Measurements from ENCODE around the gene BARX1.

BARX1 gene

DNA sequence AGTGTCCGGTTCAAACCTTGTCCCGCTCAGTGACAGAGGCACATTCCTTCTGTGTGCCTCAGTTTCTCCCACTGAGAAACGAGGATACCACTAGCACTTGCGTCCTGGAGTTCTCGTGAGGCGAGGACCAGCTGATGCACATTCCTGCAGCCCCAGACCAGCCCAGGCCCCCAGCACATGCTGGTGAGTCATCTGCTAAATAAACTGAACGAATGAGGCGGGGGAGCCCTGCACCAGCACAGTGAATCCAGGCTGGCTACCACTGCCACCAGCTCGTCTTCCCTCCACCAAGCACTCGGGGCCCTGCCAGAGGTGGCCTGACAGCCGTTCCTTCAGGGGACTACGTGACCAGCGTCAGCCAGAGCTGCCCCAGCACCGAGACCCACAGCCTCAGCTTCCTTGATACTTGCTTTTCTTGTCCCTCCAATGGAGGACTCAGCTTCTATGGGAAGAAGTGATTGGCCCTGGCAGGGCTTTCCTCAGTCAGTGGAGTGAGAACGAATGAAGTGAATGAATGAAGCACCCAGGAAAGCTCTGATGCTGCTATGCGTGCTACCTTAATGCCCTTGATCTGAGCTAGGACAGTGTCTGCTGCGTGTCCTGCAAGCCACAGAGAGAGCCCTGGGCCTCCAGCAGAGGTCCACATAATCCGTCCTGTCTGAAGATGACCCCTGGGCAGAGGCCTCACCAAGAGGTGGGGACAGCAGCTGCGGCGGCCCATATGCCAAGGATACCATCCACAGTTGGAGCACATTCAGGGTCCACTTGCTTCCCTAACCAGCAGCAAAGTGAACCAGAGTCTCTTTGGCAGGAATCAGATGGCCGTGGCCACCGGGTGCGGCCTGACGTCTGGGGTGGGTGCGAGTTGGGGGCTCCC lies 13.5 kb upstream of the BARX1 start:
- Histone ChIP-seq H2AFZ (ENCODE audit: low read depth, low read length) (no peak overlapping the region), H3K79me2 (ENCODE audit: low read length) (no peaks in the 10 kb centered on the region)

DNA sequence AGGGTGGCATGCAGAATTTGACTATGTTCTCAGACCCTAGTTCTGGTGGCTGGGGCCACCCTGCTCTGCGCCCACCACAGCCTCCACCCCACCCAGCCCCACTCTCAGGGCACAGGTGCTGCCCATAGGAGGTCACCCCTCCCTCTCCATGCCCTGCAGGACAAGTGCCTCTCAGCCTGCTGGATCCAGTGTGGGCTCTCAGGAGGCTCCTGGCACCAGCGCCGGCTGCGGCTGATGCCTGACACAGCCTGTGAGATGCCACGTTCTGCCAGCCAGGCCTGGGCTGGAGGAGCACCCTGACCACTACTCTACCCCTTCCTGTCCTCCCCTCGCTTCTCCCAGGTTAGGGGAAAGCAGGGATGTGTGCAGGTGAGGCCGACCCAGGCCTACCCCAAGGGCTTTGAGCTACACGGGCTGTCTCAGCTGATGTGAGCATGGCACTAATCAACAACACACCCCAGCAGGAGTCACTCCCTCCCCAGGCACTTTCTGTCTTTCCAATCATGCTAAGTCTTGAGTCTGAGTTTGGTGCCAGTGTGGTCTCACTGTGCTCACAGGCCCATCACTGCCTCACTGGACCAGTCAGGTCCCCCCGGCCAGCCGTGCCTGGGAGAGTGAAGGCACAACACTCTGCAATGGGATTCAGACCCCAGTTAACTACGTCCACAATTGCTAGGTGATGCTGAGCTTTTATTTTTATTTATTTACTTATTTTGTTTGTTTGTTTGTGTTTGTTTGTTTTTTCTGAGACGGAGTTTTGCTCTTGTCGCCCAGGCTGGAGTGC lies 12.1 kb upstream of the BARX1 start:
- H3K4me1 ChIP-seq (ENCODE audit: low read length) = no peaks in the 10 kb centered on the region

More for the DNA sequence above, 13.5 kb upstream of the BARX1 start:
- no peaks in the 10 kb centered on the region for H3K4me1 ChIP-seq (ENCODE audit: low read length)
- H3K27ac ChIP-seq (ENCODE audit: low read length) = no peak overlapping the region
- H3K4me2 ChIP-seq (ENCODE audit: low read length) = no peak overlapping the region
- no peak overlapping the region for H3K9ac ChIP-seq (ENCODE audit: low read length)
- H3K4me3 ChIP-seq (ENCODE audit: low read length) = no peak overlapping the region
- H3K9me3 ChIP-seq (ENCODE audit: insufficient read depth, low read length) = no peaks in the 10 kb centered on the region
- no peaks in the 10 kb centered on the region for H4K20me1 ChIP-seq (ENCODE audit: insufficient read depth, low read length)
- TF ChIP-seq EZH2phosphoT487 (IDR thresholded peaks at IDR 0.05; ENCODE audit: low read depth) (no peak), CTCF (IDR thresholded peaks at IDR 0.05; ENCODE audit: low read depth, low read length) (no peak)
- H3K27me3 ChIP-seq (ENCODE audit: low read depth, low read length) = no peaks in the 10 kb centered on the region; the same call in 1 of the 2 replicates
- no peaks in the 10 kb centered on the region for H3K36me3 ChIP-seq (replicated peaks; ENCODE audit: low read depth, low read length)

DNA sequence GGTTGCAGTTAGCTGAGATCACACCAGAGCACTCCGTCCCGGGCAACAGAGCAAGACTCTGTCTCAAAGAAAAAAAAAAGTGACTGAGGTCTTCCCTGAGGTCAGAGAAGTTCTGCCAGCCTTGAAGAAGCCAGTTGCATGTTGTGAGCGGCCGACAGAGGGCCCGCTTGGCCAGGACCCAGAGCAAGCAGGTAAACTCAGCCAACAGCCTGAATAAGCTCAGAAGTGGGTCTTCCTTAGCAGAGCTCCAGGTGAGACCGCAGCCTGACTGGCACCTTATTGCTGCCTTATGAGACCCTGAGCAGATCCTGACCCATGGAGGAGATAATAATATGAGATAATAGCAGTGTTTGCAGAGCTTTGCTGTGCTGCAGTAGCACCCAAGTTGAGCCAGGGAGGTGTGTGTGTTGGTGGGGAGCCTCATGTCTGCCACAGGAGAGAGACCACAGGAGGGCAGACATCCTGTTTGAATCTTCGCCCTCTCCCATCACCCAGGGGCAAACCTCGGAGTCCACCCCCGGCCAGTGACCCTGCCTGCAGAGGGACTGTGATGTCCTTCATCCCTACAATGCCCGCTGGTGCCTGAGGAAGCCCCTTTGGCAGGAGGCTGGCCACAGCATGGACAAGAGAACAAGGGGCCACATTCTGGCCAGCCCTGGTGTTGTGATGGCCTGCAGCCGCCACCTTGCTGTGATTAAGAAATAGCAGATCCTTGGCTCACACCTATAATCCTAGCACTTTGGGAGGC lies 10.8 kb upstream of the BARX1 start:
- Histone ChIP-seq H3K27ac (ENCODE audit: low read length) (no peak overlapping the region), H3K27me3 (ENCODE audit: low read depth, low read length) (no peaks in the 10 kb centered on the region; the same call in 1 of the 2 replicates), H4K20me1 (ENCODE audit: insufficient read depth, low read length) (no peaks in the 10 kb centered on the region), H3K4me1 (ENCODE audit: low read length) (no peaks in the 10 kb centered on the region), H3K9me3 (ENCODE audit: insufficient read depth, low read length) (no peaks in the 10 kb centered on the region), H3K4me2 (ENCODE audit: low read length) (no peak overlapping the region), H2AFZ (ENCODE audit: low read depth, low read length) (no peak overlapping the region), H3K4me3 (ENCODE audit: low read length) (no peak overlapping the region), H3K36me3 (replicated peaks; ENCODE audit: low read depth, low read length) (no peaks in the 10 kb centered on the region), H3K9ac (ENCODE audit: low read length) (no peak overlapping the region), H3K79me2 (ENCODE audit: low read length) (no peaks in the 10 kb centered on the region)
- TF ChIP-seq CTCF (IDR thresholded peaks at IDR 0.05; ENCODE audit: low read depth, low read length) (no peak), EZH2phosphoT487 (IDR thresholded peaks at IDR 0.05; ENCODE audit: low read depth) (no peak)

More for the DNA sequence above, 12.1 kb upstream of the BARX1 start:
- Histone ChIP-seq H3K79me2 (ENCODE audit: low read length) (no peaks in the 10 kb centered on the region), H2AFZ (ENCODE audit: low read depth, low read length) (no peak overlapping the region), H3K27ac (ENCODE audit: low read length) (no peak overlapping the region), H3K9me3 (ENCODE audit: insufficient read depth, low read length) (no peaks in the 10 kb centered on the region), H3K4me2 (ENCODE audit: low read length) (no peak overlapping the region), H4K20me1 (ENCODE audit: insufficient read depth, low read length) (no peaks in the 10 kb centered on the region), H3K36me3 (replicated peaks; ENCODE audit: low read depth, low read length) (no peaks in the 10 kb centered on the region), H3K9ac (ENCODE audit: low read length) (no peak overlapping the region), H3K27me3 (ENCODE audit: low read depth, low read length) (no peaks in the 10 kb centered on the region; the same call in 1 of the 2 replicates), H3K4me3 (ENCODE audit: low read length) (no peak overlapping the region)
- TF ChIP-seq EZH2phosphoT487 (IDR thresholded peaks at IDR 0.05; ENCODE audit: low read depth) = no peak
- TF ChIP-seq CTCF (IDR thresholded peaks at IDR 0.05; ENCODE audit: low read depth, low read length) = no peak

All from OCI-LY3 (cell line).